Ishikawa (cell line): ENCODE results near the gene NAT16.
A peak's percentile ranks its signal among the peaks of the same experiment; 100 is the strongest.

ENCODE experiments used
- CEBPB ChIP-seq: IDR thresholded peaks from 2 replicates; pipeline ENCODE4 v1.6.1; 2012
- CREB1 ChIP-seq: IDR thresholded peaks from 2 replicates; pipeline ENCODE4 v1.6.1; 2012; ENCODE audit warnings: low read depth
- EGR1 ChIP-seq: IDR thresholded peaks from 2 replicates; pipeline ENCODE4 v1.6.1; 2012
- EP300 ChIP-seq: IDR thresholded peaks from 2 replicates; pipeline ENCODE4 v1.6.1; 2012; ENCODE audit warnings: borderline replicate concordance
- FOXM1 ChIP-seq: IDR thresholded peaks from 2 replicates; pipeline ENCODE4 v1.6.1; 2012; ENCODE audit warnings: low read depth, borderline replicate concordance
- NFIC ChIP-seq: IDR thresholded peaks from 2 replicates; pipeline ENCODE4 v1.6.1; 2012
- RAD21 ChIP-seq: IDR thresholded peaks from 2 replicates; pipeline ENCODE4 v1.6.1; 2012; ENCODE audit warnings: low read depth
- TAF1 ChIP-seq: IDR thresholded peaks from 2 replicates; pipeline ENCODE4 v1.6.1; 2012; ENCODE audit warnings: low read depth, mild to moderate bottlenecking
- TCF12 ChIP-seq: IDR thresholded peaks from 2 replicates; pipeline ENCODE4 v1.6.1; 2012; ENCODE audit warnings: low read depth
- TEAD4 ChIP-seq: IDR thresholded peaks from 2 replicates; pipeline ENCODE4 v1.6.1; 2012
- YY1 ChIP-seq: IDR thresholded peaks from 2 replicates; pipeline ENCODE4 v1.6.1; 2012; ENCODE audit warnings: low read depth
- ZBTB7A ChIP-seq: IDR thresholded peaks from 2 replicates; pipeline ENCODE4 v1.6.1; 2012; ENCODE audit warnings: low read depth
- TF ChIP-seq, protein P1 (sequence below): IDR thresholded peaks from 2 replicates; pipeline ENCODE4 v1.6.1; 2012
- TF ChIP-seq, protein P2 (sequence below): IDR thresholded peaks from 2 replicates; pipeline ENCODE4 v1.6.1; 2012
- TF ChIP-seq, protein P3 (sequence below): IDR thresholded peaks from 2 replicates; pipeline ENCODE4 v1.6.1; 2012; ENCODE audit warnings: low read depth, mild to moderate bottlenecking

NAT16 gene

DNA sequence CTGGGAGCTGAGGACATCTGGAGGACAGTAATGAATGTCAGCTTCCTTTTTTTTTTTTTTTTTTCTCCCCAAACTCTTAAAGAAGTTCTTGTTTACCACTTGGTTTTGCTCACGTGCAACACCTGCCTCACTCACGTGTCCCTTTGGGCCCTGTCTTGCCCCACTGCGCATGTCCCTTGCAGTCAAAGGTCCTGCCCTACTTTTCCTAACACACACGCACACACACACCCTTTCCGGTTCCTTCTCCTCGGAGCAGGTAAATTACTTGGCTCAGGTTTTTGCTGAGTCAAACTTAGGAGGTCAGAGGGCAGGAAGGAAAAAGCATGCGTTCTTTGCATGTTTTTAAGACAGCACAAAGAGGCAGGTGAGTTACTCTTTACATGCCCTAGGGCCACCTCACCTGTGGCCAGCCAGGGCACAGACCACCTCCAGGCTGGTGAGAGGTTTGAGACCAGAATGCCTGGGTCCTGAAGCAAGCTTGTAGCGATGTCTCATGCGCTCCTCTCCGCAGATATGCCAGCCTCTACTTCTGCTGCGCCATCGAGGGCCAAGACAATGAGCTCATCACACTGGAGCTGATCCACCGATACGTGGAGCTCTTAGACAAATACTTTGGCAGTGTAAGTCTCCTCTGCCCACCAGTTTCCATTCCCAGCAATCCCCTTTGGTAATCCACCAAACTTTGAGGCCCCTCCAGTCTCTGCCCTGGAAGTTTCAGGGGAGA lies 23.1 kb downstream of the NAT16 start:
- TF ChIP-seq, protein P1, sequence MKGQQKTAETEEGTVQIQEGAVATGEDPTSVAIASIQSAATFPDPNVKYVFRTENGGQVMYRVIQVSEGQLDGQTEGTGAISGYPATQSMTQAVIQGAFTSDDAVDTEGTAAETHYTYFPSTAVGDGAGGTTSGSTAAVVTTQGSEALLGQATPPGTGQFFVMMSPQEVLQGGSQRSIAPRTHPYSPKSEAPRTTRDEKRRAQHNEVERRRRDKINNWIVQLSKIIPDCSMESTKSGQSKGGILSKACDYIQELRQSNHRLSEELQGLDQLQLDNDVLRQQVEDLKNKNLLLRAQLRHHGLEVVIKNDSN, result no peak
- TF ChIP-seq RAD21, result no peak
- TF ChIP-seq CREB1, result no peak
- TF ChIP-seq YY1, result no peak
- TF ChIP-seq ZBTB7A, result no peak
- no peak for TF ChIP-seq FOXM1
- no peak for TF ChIP-seq TEAD4
- TF ChIP-seq EP300, result no peak
- no peak for TF ChIP-seq TAF1
- TF ChIP-seq, protein P2, sequence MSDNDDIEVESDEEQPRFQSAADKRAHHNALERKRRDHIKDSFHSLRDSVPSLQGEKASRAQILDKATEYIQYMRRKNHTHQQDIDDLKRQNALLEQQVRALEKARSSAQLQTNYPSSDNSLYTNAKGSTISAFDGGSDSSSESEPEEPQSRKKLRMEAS, result no peak
- no peak for TF ChIP-seq EGR1
- TF ChIP-seq CEBPB, result no peak
- TF ChIP-seq, protein P3, sequence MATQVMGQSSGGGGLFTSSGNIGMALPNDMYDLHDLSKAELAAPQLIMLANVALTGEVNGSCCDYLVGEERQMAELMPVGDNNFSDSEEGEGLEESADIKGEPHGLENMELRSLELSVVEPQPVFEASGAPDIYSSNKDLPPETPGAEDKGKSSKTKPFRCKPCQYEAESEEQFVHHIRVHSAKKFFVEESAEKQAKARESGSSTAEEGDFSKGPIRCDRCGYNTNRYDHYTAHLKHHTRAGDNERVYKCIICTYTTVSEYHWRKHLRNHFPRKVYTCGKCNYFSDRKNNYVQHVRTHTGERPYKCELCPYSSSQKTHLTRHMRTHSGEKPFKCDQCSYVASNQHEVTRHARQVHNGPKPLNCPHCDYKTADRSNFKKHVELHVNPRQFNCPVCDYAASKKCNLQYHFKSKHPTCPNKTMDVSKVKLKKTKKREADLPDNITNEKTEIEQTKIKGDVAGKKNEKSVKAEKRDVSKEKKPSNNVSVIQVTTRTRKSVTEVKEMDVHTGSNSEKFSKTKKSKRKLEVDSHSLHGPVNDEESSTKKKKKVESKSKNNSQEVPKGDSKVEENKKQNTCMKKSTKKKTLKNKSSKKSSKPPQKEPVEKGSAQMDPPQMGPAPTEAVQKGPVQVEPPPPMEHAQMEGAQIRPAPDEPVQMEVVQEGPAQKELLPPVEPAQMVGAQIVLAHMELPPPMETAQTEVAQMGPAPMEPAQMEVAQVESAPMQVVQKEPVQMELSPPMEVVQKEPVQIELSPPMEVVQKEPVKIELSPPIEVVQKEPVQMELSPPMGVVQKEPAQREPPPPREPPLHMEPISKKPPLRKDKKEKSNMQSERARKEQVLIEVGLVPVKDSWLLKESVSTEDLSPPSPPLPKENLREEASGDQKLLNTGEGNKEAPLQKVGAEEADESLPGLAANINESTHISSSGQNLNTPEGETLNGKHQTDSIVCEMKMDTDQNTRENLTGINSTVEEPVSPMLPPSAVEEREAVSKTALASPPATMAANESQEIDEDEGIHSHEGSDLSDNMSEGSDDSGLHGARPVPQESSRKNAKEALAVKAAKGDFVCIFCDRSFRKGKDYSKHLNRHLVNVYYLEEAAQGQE, result no peak
- no peak for TF ChIP-seq NFIC
- no peak for TF ChIP-seq TCF12

DNA sequence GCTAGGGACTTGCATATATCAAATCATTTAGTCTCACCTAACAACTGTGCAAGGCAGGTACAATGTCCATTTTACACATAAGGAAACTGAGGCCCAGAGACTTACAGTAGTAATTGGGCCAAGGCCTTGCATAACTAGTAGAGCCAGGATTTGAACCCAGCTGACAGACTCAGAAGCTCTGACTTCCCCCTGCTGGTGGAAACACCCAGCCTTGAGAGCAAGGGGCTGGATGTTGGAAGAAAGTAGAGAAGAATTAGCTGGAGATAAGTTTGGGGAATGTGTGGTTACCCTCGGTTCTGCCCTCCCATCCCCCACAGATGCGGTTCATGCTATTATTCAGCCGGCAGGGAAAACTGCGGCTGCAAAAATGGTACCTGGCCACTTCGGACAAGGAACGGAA lies 23.8 kb downstream of the NAT16 start:
- no peak for TF ChIP-seq NFIC

DNA sequence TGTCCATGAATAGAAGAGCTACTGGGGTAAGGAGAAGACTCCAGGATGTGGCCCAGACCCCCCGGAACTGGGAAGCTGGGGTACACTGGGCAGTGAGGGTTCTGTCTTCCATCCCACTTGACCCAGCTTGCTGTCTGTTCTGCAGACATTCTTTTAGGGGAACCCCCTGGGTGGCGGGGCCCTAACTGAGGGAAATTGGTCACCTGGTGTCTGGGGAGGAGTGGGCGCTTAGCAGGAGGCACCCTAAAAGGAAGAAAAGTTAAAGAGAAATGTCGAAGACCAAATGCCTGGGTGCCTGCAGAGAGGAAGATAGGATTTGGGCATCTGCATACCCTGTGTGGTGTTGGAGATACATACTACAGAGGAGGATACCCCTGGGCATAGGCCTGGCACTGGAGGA lies 24.8 kb downstream of the NAT16 start:
- TF ChIP-seq RAD21 (no peak), TCF12 (no peak), CREB1 (no peak), FOXM1 (no peak), ZBTB7A (no peak), TEAD4 (no peak)
- TF ChIP-seq, protein P3, result no peak
- TF ChIP-seq, protein P2, result no peak
- TF ChIP-seq, protein P1, result no peak

DNA sequence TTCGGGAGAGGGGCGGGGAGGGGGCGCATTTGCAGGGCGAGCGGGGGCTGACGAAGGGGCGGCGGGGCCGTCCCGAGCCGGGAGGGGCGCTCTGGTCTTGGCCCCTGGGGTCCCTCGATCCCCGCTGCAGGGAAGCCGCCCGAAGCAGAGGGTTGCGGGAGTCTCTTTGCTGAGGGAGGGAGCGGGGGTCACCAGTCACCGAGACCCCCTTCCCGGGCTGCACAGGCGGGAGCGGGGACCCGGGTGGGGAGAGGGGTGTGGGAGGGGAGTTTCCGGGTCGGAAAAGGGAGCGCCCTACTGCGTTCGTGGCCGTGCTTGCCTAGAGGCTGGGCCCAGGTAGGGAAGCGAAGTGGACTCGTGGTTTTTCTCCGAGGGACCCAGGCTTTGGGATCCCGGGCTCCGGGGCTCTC lies 25.4 kb downstream of the NAT16 start:
- TF ChIP-seq, protein P3, result no peak
- TF ChIP-seq ZBTB7A, result peak; percentile 61; the same call in 1 of the 2 replicates

DNA sequence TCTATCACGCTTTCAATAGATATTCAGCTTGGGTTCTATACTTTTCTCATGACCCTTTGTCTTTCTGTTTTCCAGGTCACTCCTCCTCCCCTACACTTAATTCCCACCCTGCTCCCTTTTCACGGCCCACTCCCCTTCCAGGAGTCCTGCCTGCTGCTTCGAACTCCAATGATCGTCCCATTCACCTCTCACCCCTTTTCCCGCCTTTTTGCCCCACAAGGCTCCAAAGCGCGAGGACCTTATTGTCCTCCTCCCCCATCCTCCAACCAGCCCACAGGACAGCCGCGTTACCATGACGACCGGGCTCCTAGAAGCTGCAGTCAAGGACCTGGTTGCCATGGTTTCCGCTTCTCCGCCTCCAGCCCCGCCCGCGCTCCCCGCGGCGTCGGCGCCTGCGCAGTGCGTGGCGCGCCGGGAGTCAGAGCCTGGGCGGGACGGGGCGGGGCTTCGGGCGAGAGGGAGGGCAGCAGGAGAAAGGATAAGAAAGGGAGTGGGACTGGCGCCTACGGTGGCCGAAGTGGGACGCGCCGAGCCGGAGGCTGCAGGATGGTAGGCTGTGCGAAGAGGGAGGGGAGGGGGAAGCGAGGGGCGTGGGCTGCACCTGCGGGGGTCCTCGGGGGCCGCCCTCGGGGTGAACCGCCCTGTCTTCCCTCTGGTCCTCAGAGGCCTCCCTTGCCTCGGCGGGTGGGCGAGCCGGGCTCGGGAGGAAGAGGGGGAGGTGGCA lies 26.0 kb downstream of the NAT16 start, which contains the start of gene AP1S1:
Gene AP1S1, plus strand, starts transcription at position 508 of the 724 bp plus-strand sequence. Its CDS starts 39 bp downstream, at position 547.
- TF ChIP-seq TCF12 (no peak), TEAD4 (no peak), EP300 (no peak), YY1 (no peak), NFIC (no peak), CEBPB (no peak), CREB1 (no peak), ZBTB7A (peak; percentile 95; the same call in 1 of the 2 replicates), FOXM1 (no peak)
- TF ChIP-seq, protein P2, result peak; percentile 99
